Measurements from ENCODE around the gene TEPSIN.

GRCh38 chr17:81245024-81245664 lies 6.3 kb upstream of the TEPSIN start:
- TF ChIP-seq EP300 (conservative IDR thresholded peaks at IDR 0.05; ENCODE audit: poor library complexity, severe bottlenecking) (no peak), MXI1 (conservative IDR thresholded peaks at IDR 0.05; ENCODE audit: poor library complexity, severe bottlenecking) (no peak), POLR2AphosphoS5 (IDR thresholded peaks at IDR 0.05) (no peak)
- TF ChIP-seq, protein P1, sequence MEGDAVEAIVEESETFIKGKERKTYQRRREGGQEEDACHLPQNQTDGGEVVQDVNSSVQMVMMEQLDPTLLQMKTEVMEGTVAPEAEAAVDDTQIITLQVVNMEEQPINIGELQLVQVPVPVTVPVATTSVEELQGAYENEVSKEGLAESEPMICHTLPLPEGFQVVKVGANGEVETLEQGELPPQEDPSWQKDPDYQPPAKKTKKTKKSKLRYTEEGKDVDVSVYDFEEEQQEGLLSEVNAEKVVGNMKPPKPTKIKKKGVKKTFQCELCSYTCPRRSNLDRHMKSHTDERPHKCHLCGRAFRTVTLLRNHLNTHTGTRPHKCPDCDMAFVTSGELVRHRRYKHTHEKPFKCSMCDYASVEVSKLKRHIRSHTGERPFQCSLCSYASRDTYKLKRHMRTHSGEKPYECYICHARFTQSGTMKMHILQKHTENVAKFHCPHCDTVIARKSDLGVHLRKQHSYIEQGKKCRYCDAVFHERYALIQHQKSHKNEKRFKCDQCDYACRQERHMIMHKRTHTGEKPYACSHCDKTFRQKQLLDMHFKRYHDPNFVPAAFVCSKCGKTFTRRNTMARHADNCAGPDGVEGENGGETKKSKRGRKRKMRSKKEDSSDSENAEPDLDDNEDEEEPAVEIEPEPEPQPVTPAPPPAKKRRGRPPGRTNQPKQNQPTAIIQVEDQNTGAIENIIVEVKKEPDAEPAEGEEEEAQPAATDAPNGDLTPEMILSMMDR (IDR thresholded peaks at IDR 0.05; ENCODE audit: poor library complexity, severe bottlenecking), result no peak
